Stomach (tissue), 9 donors: Measurements from ENCODE around the gene SCLT1. TPM values are rescaled to one million over a fixed set of nuclear protein-coding genes. Genes with fewer than 3 reads are reported as not detected.

Source experiments
- DNase-seq, 2 donors: peaks; one replicate each; pipeline versions ENCODE4 v3.0.0 to v3.0.0-alpha.2; 2013 to 2019
- H3K27ac ChIP-seq, 5 donors: fragments of 200-600 bp in 4 of 5; sonication (generic) in 4 of 5; one replicate each; pipeline ENCODE4 v1.5.1; 2013 to 2019; ENCODE audit warnings: mild to moderate bottlenecking in 1 of 5, moderate library complexity in 1 of 5
- H3K27me3 ChIP-seq, 3 donors: fragments of 200-600 bp; sonication (generic); one replicate each; pipeline ENCODE4 v1.5.1; 2017 to 2019; ENCODE audit warnings: mixed run types in 1 of 3
- H3K36me3 ChIP-seq, 4 donors: fragments of 200-600 bp; sonication (generic); 1 replicate in 3 of 4; 2 replicates in 1 of 4; pipeline ENCODE4 v1.5.1; 2016 to 2019
- H3K4me1 ChIP-seq, 4 donors: fragments of 200-600 bp; sonication (generic); one replicate each; pipeline ENCODE4 v1.5.1; 2016 to 2019
- H3K4me3 ChIP-seq, 4 donors: fragments of 200-600 bp; sonication (generic) in 3 of 4; one replicate each; pipeline ENCODE4 v1.5.1; 2016 to 2019; ENCODE audit warnings: mild to moderate bottlenecking in 1 of 4
- H3K9me3 ChIP-seq, 4 donors: fragments of 200-600 bp; sonication (generic); one replicate each; pipeline ENCODE4 v1.5.1; 2016 to 2019
- CTCF ChIP-seq, 7 experiments: fragments of 450-650 bp in 4 of 7; fragments of 200-600 bp in 3 of 7; sonication (generic) in 3 of 7; IDR thresholded peaks; one replicate each; pipeline ENCODE4 v1.5.1; 2016 to 2019; ENCODE audit warnings: antibody characterized with exemption in 7 of 7, control low read depth in 2 of 7, mild to moderate bottlenecking in 1 of 7
- EP300 ChIP-seq: sonication (generic); formaldehyde crosslinking; IDR thresholded peaks from one replicate; pipeline ENCODE4 v1.6.1; 2017; ENCODE audit warnings: antibody characterized with exemption
- POLR2A ChIP-seq, 4 donors: fragments of 450-650 bp; IDR thresholded peaks; one replicate each; pipeline ENCODE4 v1.6.1; 2016; ENCODE audit warnings: antibody characterized with exemption in 4 of 4, control low read depth in 2 of 4, mild to moderate bottlenecking in 1 of 4, moderate library complexity in 1 of 4
- POLR2AphosphoS5 ChIP-seq, 3 donors: sonication (generic); formaldehyde crosslinking; IDR thresholded peaks; one replicate each; pipeline ENCODE4 v1.6.1; 2016; ENCODE audit warnings: antibody characterized with exemption in 3 of 3
- WGBS, 5 donors: extraction: QIAGEN DNeasy Blood & Tissue Kit in 3 of 5; methylation state at CpG; one replicate each; pipeline versions ENCODE4 v1.1.5 to v1.1.7; 2013 to 2018; 5-methylcytosine and 5-hydroxymethylcytosine counted together
- intact Hi-C: fragments of 100-400 bp; cut with DNase I; formaldehyde crosslinking; loops from one replicate; pipeline ENCODE4 v1.15.1; 2023; ENCODE audit warnings: low total_unique reads
- polyA plus RNA-seq, 3 donors: library from polyadenylated mRNA; stranded (reverse); fragments of 200-250 nt; gene quantifications; one replicate each; pipeline ENCODE4 v1.2.3, GENCODE V29; 2013
- total RNA-seq, 5 donors: library from RNA; depleted of rRNA; stranded (reverse); fragments of >200 nt; gene quantifications; one replicate each; pipeline versions ENCODE4 v1.1.0 to v1.2.3, GENCODE V29; 2014 to 2016
- donor health status: healthy with polysubstance abuse.
- donor health status: Bipolar disorder and iron deficiency.
- donor health status: healthy.

Gene SCLT1
- total and polyA plus RNA-seq, 8 donors, result 2.3 to 49.0 (median 12.9) TPM

- 19 to 33% (median 23%) methylated on average over 1 of the region's 1 CpG for WGBS, 5 donors
Observed at GRCh38 chr4:129113434-129113833, 20.1 kb upstream of the SCLT1 start.

GRCh38 chr4:129111919-129112318 lies 18.6 kb upstream of the SCLT1 start:
- H3K36me3 ChIP-seq, result peaks cover 0 to 39% (median 27%) of the 10 kb centered on the region in 4 donors
- H3K27me3 ChIP-seq, result no peaks in the 10 kb centered on the region
- H3K4me1 ChIP-seq, result no peaks in the 10 kb centered on the region
- no peak for TF ChIP-seq POLR2A (IDR thresholded peaks at IDR 0.05)
- no peak for DNase-seq
- intact Hi-C loops, result no loop called here
- no peak overlapping the region for H3K27ac ChIP-seq
- no peak overlapping the region for H3K4me3 ChIP-seq
- no peaks in the 10 kb centered on the region for H3K9me3 ChIP-seq

More at GRCh38 chr4:129113434-129113833, 20.1 kb upstream of the SCLT1 start:
- intact Hi-C loops, result no loop called here
- Histone ChIP-seq H3K27ac (no peak overlapping the region), H3K36me3 (peaks cover 0 to 39% (median 30%) of the 10 kb centered on the region in 4 donors), H3K4me3 (no peak overlapping the region), H3K9me3 (no peaks in the 10 kb centered on the region), H3K27me3 (no peaks in the 10 kb centered on the region), H3K4me1 (no peaks in the 10 kb centered on the region)
- DNase-seq, result no peak
- TF ChIP-seq POLR2AphosphoS5 (IDR thresholded peaks at IDR 0.05), result no peak
- no peak for TF ChIP-seq EP300
- no peak for TF ChIP-seq POLR2A (IDR thresholded peaks at IDR 0.05)
- no peak for TF ChIP-seq CTCF (IDR thresholded peaks at IDR 0.05)

GRCh38 chr4:129110931-129111330 lies 17.6 kb upstream of the SCLT1 start:
- Histone ChIP-seq H3K27ac (no peak overlapping the region), H3K4me1 (no peaks in the 10 kb centered on the region), H3K27me3 (no peaks in the 10 kb centered on the region), H3K36me3 (peaks cover 0 to 39% (median 26%) of the 10 kb centered on the region in 4 donors), H3K4me3 (no peak overlapping the region), H3K9me3 (no peaks in the 10 kb centered on the region)
- TF ChIP-seq POLR2A (IDR thresholded peaks at IDR 0.05) (no peak), EP300 (no peak), CTCF (IDR thresholded peaks at IDR 0.05) (no peak), POLR2AphosphoS5 (IDR thresholded peaks at IDR 0.05) (no peak)
- 82 to 89% (median 84%) methylated on average over 3 of the region's 3 CpGs for WGBS, 5 donors
- DNase-seq, result no peak
- intact Hi-C loops, result no loop called here

GRCh38 chr4:129109965-129110824 lies 16.9 kb upstream of the SCLT1 start:
- H3K27me3 ChIP-seq, result no peaks in the 10 kb centered on the region
- peaks cover 0 to 36% (median 27%) of the 10 kb centered on the region in 4 donors for H3K36me3 ChIP-seq
- intact Hi-C loops, result no loop called here
- H3K4me3 ChIP-seq, result no peak overlapping the region
- DNase-seq, result peak in 1 of 2 donors; percentile 17
- no peaks in the 10 kb centered on the region for H3K4me1 ChIP-seq
- TF ChIP-seq CTCF (IDR thresholded peaks at IDR 0.05), result no peak
- H3K9me3 ChIP-seq, result no peaks in the 10 kb centered on the region
- WGBS, 5 donors, result 79 to 86% (median 81%) methylated on average over 3 of the region's 3 CpGs
- H3K27ac ChIP-seq, result no peak overlapping the region

- Histone ChIP-seq H3K27ac (no peak overlapping the region), H3K4me3 (no peak overlapping the region), H3K4me1 (peaks cover 0 to 31% (median 15%) of the 10 kb centered on the region in 4 donors), H3K9me3 (no peaks in the 10 kb centered on the region), H3K36me3 (peaks cover 0 to 9% (median 7%) of the 10 kb centered on the region in 4 donors), H3K27me3 (no peaks in the 10 kb centered on the region)
- peak in 1 of 2 donors; percentile 36 for DNase-seq
- no peak for TF ChIP-seq POLR2A (IDR thresholded peaks at IDR 0.05)
- intact Hi-C loops, result no loop called here
Observed at GRCh38 chr4:129098531-129099001, 5.2 kb upstream of the SCLT1 start.
